Ascending aorta (tissue), 2 donors: Measurements from ENCODE around the gene ACSF3. TPM values are rescaled to one million over a fixed set of nuclear protein-coding genes. Genes with fewer than 3 reads are reported as not detected.

Experiments used
- DNase-seq, 2 donors: peaks; one replicate each; pipeline ENCODE4 v3.0.0-alpha.2; 2019; ENCODE audit warnings: low spot score in 2 of 2
- H3K27ac ChIP-seq, 2 donors: fragments of 200-600 bp; sonication (generic); one replicate each; pipeline ENCODE4 v1.5.1; 2016 to 2017; ENCODE audit warnings: mild to moderate bottlenecking in 1 of 2
- H3K27me3 ChIP-seq: fragments of 200-600 bp; sonication (generic); one replicate; pipeline ENCODE4 v1.5.1; 2017
- H3K36me3 ChIP-seq, 2 donors: fragments of 200-600 bp; sonication (generic); one replicate each; pipeline ENCODE4 v1.5.1; 2016
- H3K4me1 ChIP-seq, 2 donors: fragments of 200-600 bp; sonication (generic); one replicate each; pipeline ENCODE4 v1.5.1; 2016 to 2017; ENCODE audit warnings: mild to moderate bottlenecking in 1 of 2
- H3K4me3 ChIP-seq, 2 donors: fragments of 200-600 bp; sonication (generic); one replicate each; pipeline ENCODE4 v1.5.1; 2016 to 2017; ENCODE audit warnings: mild to moderate bottlenecking in 1 of 2
- H3K9me3 ChIP-seq, 2 donors: fragments of 200-600 bp; sonication (generic); one replicate each; pipeline ENCODE4 v1.5.1; 2016
- CTCF ChIP-seq, 3 experiments: fragments of 200-600 bp in 2 of 3; fragments of 450-650 bp in 1 of 3; sonication (generic) in 2 of 3; IDR thresholded peaks; one replicate each; pipeline ENCODE4 v1.5.1; 2016 to 2019; ENCODE audit warnings: antibody characterized with exemption in 3 of 3, mild to moderate bottlenecking in 1 of 3, moderate library complexity in 1 of 3
- intact Hi-C: fragments of 100-400 bp; cut with DNase I; formaldehyde crosslinking; loops from one replicate; pipeline ENCODE4 v1.15.1; 2023
- total RNA-seq: library from RNA; depleted of rRNA; stranded (reverse); fragments of >200 nt; gene quantifications from one replicate; pipeline ENCODE4 v1.1.0, GENCODE V29; 2016

Gene ACSF3
- total RNA-seq, 1 donor from 2014 or later: 5.2 TPM

DNA sequence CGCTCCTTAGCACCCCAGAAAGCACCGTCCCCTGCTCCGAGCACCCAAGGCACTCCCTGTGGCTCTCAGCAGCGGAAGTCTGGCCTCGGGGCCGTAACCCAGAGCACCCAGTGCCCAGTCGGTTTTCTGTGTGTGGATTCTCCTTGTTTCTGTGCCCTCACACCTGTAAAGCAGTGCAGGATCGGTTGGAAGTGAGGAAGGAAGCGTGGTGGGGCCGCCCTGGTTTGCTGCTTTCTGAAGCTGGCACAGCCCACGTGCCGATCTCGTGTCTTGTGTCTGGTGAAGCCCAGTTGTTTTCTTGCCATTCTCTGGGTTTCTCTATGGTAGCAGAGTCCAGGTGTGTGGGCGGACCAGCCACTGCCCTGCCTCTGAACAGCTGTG lies 3.7 kb downstream of the ACSF3 start:
- no peak for DNase-seq

GRCh38 chr16:89098767-89099430 lies 5.2 kb downstream of the ACSF3 start:
- Histone ChIP-seq H3K4me1 (peaks cover 0 to 15% of the 10 kb centered on the region in 2 donors), H3K4me3 (no peak overlapping the region), H3K27ac (no peak overlapping the region), H3K36me3 (peaks cover 31 to 34% of the 10 kb centered on the region in 2 donors), H3K9me3 (no peaks in the 10 kb centered on the region), H3K27me3 (no peaks in the 10 kb centered on the region)
- TF ChIP-seq CTCF (IDR thresholded peaks at IDR 0.05): no peak
- intact Hi-C loops: loop anchor here (10.0 kb wide), 2 partner anchors 66 to 116 kb away; partner anchors contain the start of gene ZNF778
- no peak for DNase-seq

More for the DNA sequence above, 3.7 kb downstream of the ACSF3 start:
- Histone ChIP-seq H3K4me1 (peaks cover 0 to 21% of the 10 kb centered on the region in 2 donors), H3K9me3 (no peaks in the 10 kb centered on the region), H3K27me3 (no peaks in the 10 kb centered on the region), H3K36me3 (peaks cover 18 to 19% of the 10 kb centered on the region in 2 donors), H3K4me3 (no peak overlapping the region), H3K27ac (no peak overlapping the region)
- TF ChIP-seq CTCF (IDR thresholded peaks at IDR 0.05): no peak
- intact Hi-C loops: loop anchor here (10.0 kb wide), 2 partner anchors 67 to 117 kb away; partner anchors contain the start of gene ZNF778

DNA sequence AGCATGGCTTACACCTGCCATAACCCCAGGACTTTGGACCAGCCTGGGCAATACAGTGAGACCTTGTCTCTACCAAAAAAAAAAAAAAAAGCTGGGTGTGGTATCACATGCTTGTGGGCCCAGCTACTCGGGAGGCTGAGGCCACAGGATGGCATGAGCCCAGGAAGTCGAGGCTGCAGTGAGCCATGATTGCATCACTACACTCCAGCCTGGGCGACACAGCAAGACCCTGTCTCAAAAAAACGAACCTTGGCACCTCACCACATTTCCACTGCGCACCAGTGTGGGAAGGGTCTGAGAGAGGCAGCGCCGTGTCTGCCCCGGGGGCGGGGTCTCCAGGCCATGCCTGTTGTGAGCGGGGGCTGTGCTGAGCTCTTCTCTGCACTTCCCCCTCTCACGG lies 6.3 kb downstream of the ACSF3 start:
- intact Hi-C loops: loop anchor here (10.0 kb wide), 2 partner anchors 65 to 115 kb away; partner anchors contain the start of gene ZNF778
- no peak for TF ChIP-seq CTCF (IDR thresholded peaks at IDR 0.05)
- Histone ChIP-seq H3K27me3 (no peaks in the 10 kb centered on the region), H3K27ac (no peak overlapping the region), H3K36me3 (peaks cover 39 to 45% of the 10 kb centered on the region in 2 donors), H3K9me3 (no peaks in the 10 kb centered on the region), H3K4me1 (peaks cover 0 to 8% of the 10 kb centered on the region in 2 donors), H3K4me3 (no peak overlapping the region)
- no peak for DNase-seq

- H3K4me1 ChIP-seq: no peaks in the 10 kb centered on the region
- no peak overlapping the region for H3K4me3 ChIP-seq
- intact Hi-C loops: no loop called here
- no peaks in the 10 kb centered on the region for H3K27me3 ChIP-seq
- no peaks in the 10 kb centered on the region for H3K9me3 ChIP-seq
- no peak for DNase-seq
- TF ChIP-seq CTCF (IDR thresholded peaks at IDR 0.05): no peak
- no peak overlapping the region for H3K27ac ChIP-seq
- peaks cover 47 to 53% of the 10 kb centered on the region in 2 donors for H3K36me3 ChIP-seq
Measured at GRCh38 chr16:89100601-89101302, 7.1 kb downstream of the ACSF3 start.

GRCh38 chr16:89101303-89102040 lies 7.8 kb downstream of the ACSF3 start:
- Histone ChIP-seq H3K36me3 (peaks cover 50 to 60% of the 10 kb centered on the region in 2 donors), H3K4me1 (no peaks in the 10 kb centered on the region), H3K9me3 (no peaks in the 10 kb centered on the region), H3K27ac (no peak overlapping the region), H3K27me3 (no peaks in the 10 kb centered on the region), H3K4me3 (no peak overlapping the region)
- DNase-seq: no peak
- intact Hi-C loops: no loop called here
- TF ChIP-seq CTCF (IDR thresholded peaks at IDR 0.05): no peak
